ENCODE data around the gene TBRG1. TPM values are rescaled to one million over a fixed set of nuclear protein-coding genes. Genes with fewer than 3 reads are reported as not detected.
"Not testable (repeated sequence)": the region's sequence is repeated elsewhere in the genome, so short reads cannot be mapped to it uniquely, and the experiment has no call there.

The TBRG1 gene
- total RNA-seq = 10 to 100 TPM; 30.7 to 35.5 TPM
- long read RNA-seq, full-length matches to known transcripts = 18 of 42 reads
- long read RNA-seq, partial matches to known transcripts = 16 of 42 reads
- long read RNA-seq, other reads (novel, unspliced or antisense) = 8 of 42 reads

GRCh38 chr11:124622531-124623451 lies at the start of gene TBRG1:
Gene TBRG1, plus strand, starts transcription at chr11:124622864. Its CDS starts 220 bp downstream, at chr11:124623084.
- intact Hi-C loops (cut with DNase I, micrococcal nuclease) = no loop called here
- DNase-seq (peak; percentile 90), ATAC-seq (peak; percentile 96)

- DNase-seq = no peak
- no peak for ATAC-seq
- intact Hi-C loops (cut with DNase I, micrococcal nuclease) = no loop called here
These were observed 44.8 kb upstream of the TBRG1 start for GRCh38 chr11:124577716-124578427.

GRCh38 chr11:124578761-124579160 lies 43.9 kb upstream of the TBRG1 start:
- intact Hi-C loops (cut with DNase I, micrococcal nuclease) = no loop called here
- DNase-seq (no peak), ATAC-seq (no peak)

- intact Hi-C loops (cut with DNase I, micrococcal nuclease) = loop anchor here in 1 of 2 donors (10.0 kb wide), 1 partner anchor 167 kb away; no protein-coding TSS in a partner anchor
- ATAC-seq (no peak), DNase-seq (no peak)
These were observed 40.8 kb upstream of the TBRG1 start for GRCh38 chr11:124581817-124582216.

DNA sequence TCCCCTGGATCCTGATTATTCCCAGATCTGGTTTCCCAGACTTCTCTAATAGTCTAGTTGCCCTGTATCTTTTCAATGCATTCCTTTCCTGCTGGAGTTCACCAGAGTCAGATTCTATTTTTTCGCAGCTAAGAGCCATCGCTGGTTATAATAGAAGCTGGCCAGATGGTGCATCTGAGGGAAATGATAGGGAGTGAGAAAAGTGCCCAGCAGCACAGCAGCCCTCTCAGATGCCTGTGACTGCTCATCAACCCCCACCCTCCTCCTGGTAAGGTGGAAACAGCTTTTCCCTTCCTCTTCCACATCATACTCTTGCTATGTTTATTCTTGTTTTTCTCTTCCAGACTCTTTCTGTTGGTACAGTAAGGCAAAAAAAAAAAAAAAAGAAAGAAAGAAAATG lies 40.1 kb upstream of the TBRG1 start:
- ATAC-seq = no peak
- no peak for DNase-seq
- intact Hi-C loops (cut with DNase I, micrococcal nuclease) = loop anchor here in 1 of 2 donors (10.0 kb wide), 1 partner anchor 168 kb away; no protein-coding TSS in a partner anchor

GRCh38 chr11:124583781-124584180 lies 38.9 kb upstream of the TBRG1 start:
- peak; percentile 99 for ATAC-seq
- intact Hi-C loops (cut with DNase I, micrococcal nuclease) = loop anchor here in 1 of 2 donors (10.0 kb wide), 1 partner anchor 169 kb away; no protein-coding TSS in a partner anchor
- no peak for DNase-seq

- no peak for DNase-seq
- ATAC-seq = no peak
- intact Hi-C loops (cut with DNase I, micrococcal nuclease) = loop anchor here in 1 of 2 donors (5.0 to 10.0 kb wide), 2 partner anchors 170 to 513 kb away; no protein-coding TSS in a partner anchor
These were observed 37.8 kb upstream of the TBRG1 start for GRCh38 chr11:124584681-124585372.

- DNase-seq (peak in 1 of 2 donors; percentile 74), ATAC-seq (peak; percentile 40)
- intact Hi-C loops (cut with DNase I, micrococcal nuclease) = loop anchor here in 1 of 2 donors (5.0 to 10.0 kb wide), 2 partner anchors 172 to 514 kb away; no protein-coding TSS in a partner anchor
These were observed 36.3 kb upstream of the TBRG1 start for GRCh38 chr11:124586238-124586860.

GRCh38 chr11:124591430-124591829 lies 31.2 kb upstream of the TBRG1 start:
- intact Hi-C loops (cut with DNase I, micrococcal nuclease) = no loop called here
- ATAC-seq (no peak), DNase-seq (no peak)

- no peak for ATAC-seq
- intact Hi-C loops (cut with DNase I, micrococcal nuclease) = no loop called here
These were observed 30.0 kb upstream of the TBRG1 start for GRCh38 chr11:124592627-124593026.

DNA sequence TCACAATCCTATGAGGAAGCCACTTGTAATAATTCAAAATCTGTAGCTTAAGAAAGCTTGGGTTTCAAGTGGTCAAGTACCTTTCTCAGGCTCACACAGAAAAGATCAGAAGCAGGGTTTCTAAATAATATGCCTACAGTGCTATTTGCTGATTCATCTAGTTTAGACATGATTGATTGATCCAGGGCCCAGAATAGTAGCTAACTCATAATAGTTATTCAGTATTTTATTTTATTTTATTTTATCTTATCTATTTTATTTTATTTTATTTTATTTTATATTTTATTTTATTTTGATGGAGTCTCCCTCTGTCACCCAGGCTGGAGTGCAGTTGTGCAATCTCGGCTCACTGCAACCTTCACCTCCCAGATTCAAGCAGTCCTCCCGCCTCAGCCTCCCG lies 27.4 kb upstream of the TBRG1 start:
- DNase-seq (no peak), ATAC-seq (no peak)
- intact Hi-C loops (cut with DNase I, micrococcal nuclease) = no loop called here

More at GRCh38 chr11:124592627-124593026, 30.0 kb upstream of the TBRG1 start:
- no peak for DNase-seq

- intact Hi-C loops (cut with DNase I, micrococcal nuclease) = no loop called here
- ATAC-seq (no peak), DNase-seq (no peak)
These were observed 25.0 kb upstream of the TBRG1 start for GRCh38 chr11:124597626-124598025.

- intact Hi-C loops (cut with DNase I, micrococcal nuclease) = no loop called here
- no peak for ATAC-seq
These were observed 21.9 kb upstream of the TBRG1 start for GRCh38 chr11:124600621-124601320.

DNA sequence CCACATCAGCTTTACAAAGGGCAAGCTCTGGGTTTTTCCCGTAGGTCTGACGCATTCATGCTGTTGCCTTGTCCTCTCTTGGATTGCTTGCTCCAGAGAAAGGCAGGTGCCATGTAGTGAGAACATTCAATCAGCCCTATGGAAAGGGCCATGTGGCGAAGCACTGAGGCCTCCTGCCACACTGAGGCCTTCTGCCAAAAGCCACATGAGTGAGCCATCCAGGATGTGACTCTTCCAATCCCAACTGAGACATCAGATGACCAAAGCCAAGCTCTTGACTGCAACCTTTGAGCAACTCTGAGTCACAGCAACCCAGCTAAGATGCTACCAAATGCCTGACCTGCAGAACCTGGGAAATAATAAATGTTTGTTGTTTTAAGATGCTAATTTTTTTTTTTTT lies 20.5 kb upstream of the TBRG1 start:
- ATAC-seq (no peak), DNase-seq (no peak)
- intact Hi-C loops (cut with DNase I, micrococcal nuclease) = no loop called here

More at GRCh38 chr11:124600621-124601320, 21.9 kb upstream of the TBRG1 start:
- DNase-seq = no peak

- DNase-seq; intact Hi-C loops (cut with DNase I, micrococcal nuclease); ATAC-seq: not testable (repeated sequence)
These were observed 19.9 kb upstream of the TBRG1 start for GRCh38 chr11:124602723-124603122.

DNA sequence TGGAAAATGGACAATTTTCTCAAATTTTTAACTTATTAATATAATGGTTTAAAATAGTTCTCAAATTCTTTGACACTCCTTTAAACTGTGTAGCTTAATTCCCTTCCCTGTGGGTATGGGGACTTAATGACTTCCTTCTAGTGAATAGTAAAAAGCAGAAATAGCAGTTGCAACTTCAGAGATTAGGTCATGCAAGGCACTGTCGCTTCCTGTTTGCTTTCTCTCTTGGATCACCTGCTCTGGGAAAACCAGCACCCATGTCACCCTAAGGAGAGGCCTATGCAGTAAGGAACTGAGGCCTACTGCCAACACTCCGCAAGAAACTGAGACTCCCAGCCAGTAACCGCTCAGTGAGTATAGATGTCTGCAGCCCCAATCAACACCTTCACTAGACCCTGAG lies 16.9 kb upstream of the TBRG1 start:
- peak in 1 of 2 donors; percentile 31 for DNase-seq
- ATAC-seq = peak; percentile 87
- intact Hi-C loops (cut with DNase I, micrococcal nuclease) = no loop called here

DNA sequence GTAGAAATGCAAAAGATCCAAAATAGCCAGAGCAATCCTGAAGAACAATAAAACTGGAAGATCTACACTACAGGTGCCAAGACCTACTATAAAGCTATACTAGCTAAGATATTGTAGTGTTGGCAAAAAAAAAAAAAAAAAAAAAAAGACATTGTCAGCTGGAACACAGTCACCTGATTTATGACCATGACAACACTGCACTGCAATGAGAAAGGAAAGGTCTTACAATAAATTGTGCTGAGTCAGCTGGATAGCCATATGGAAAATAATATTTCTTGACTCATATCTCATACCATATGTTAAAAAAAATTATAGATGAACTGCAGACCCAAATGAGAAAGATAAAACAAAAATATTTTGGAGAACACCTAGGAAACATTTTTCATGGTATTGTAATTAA lies 14.5 kb upstream of the TBRG1 start:
- ATAC-seq = peak; percentile 92
- no peak for DNase-seq
- intact Hi-C loops (cut with DNase I, micrococcal nuclease) = no loop called here

- ATAC-seq = no peak
- intact Hi-C loops (cut with DNase I, micrococcal nuclease) = no loop called here
- DNase-seq = no peak
These were observed 12.4 kb upstream of the TBRG1 start for GRCh38 chr11:124610295-124610694.
